ENCODE results near the gene CMPK2. TPM values are rescaled to one million over a fixed set of nuclear protein-coding genes. Genes with fewer than 3 reads are reported as not detected.

CMPK2 gene
- total and polyA plus RNA-seq, 9 of the 15 experiments (the other 6 are each of a cell fraction or from before 2014, with no cell fraction given), result 2.6 to 10.5 (median 5.0) TPM

- TF ChIP-seq MTA1 (IDR thresholded peaks at IDR 0.05; ENCODE audit: borderline replicate concordance), result peak; percentile 89
- TF ChIP-seq U2AF1 (optimal IDR thresholded peaks at IDR 0.05; ENCODE audit: low read depth, low read length), result no peak
- no peak for TF ChIP-seq RBM15 (IDR thresholded peaks at IDR 0.05; ENCODE audit: insufficient read depth, low read length)
- peak; percentile 83 for TF ChIP-seq RREB1 (CRISPR knock-in tag; IDR thresholded peaks at IDR 0.05)
- peak; percentile 89 for TF ChIP-seq SMAD1 (IDR thresholded peaks at IDR 0.05; ENCODE audit: low read depth, low read length, partially characterized antibody)
- no peak for TF ChIP-seq ARID2 (IDR thresholded peaks at IDR 0.05)
- no peak for TF ChIP-seq ZNF778 (CRISPR knock-in tag; IDR thresholded peaks at IDR 0.05)
- TF ChIP-seq ZNF408 (CRISPR knock-in tag; IDR thresholded peaks at IDR 0.05; ENCODE audit: low read depth), result no peak
- no peak for TF ChIP-seq TFE3 (CRISPR knock-in tag; IDR thresholded peaks at IDR 0.05)
- no peak for TF ChIP-seq SRSF3 (IDR thresholded peaks at IDR 0.05; ENCODE audit: insufficient read depth, low read length)
- no peak for TF ChIP-seq ZC3H8 (IDR thresholded peaks at IDR 0.05)
- TF ChIP-seq SIX5 (IDR thresholded peaks at IDR 0.05; ENCODE audit: borderline replicate concordance in 1 of 2, insufficient read depth in 1 of 2, low read depth in 1 of 2, low read length in 2 of 2), result no peak; a peak in 1 of 4 replicates
- peak; percentile 85 for TF ChIP-seq EHMT2 (IDR thresholded peaks at IDR 0.05)
- no peak for TF ChIP-seq PHB (CRISPR knock-in tag; IDR thresholded peaks at IDR 0.05)
- peak; percentile 62 for TF ChIP-seq MAFG (tag; conservative IDR thresholded peaks at IDR 0.05)
- peak; percentile 89 for TF ChIP-seq HEY1 (CRISPR knock-in tag; IDR thresholded peaks at IDR 0.05; ENCODE audit: borderline replicate concordance)
- no peak for TF ChIP-seq ZC3H4 (CRISPR knock-in tag; IDR thresholded peaks at IDR 0.05; ENCODE audit: borderline replicate concordance)
- peak; percentile 92 for TF ChIP-seq RNF2 (IDR thresholded peaks at IDR 0.05)
- no peak for TF ChIP-seq E2F4 (CRISPR knock-in tag; IDR thresholded peaks at IDR 0.05; ENCODE audit: low read depth)
- peak; percentile 99 for TF ChIP-seq STAT5A (IDR thresholded peaks at IDR 0.05; ENCODE audit: borderline replicate concordance, low read length)
- no peak for TF ChIP-seq ZNF695 (CRISPR knock-in tag; IDR thresholded peaks at IDR 0.05)
- TF ChIP-seq GABPB2 (CRISPR knock-in tag; conservative IDR thresholded peaks at IDR 0.05), result no peak
Observed at GRCh38 chr2:6893876-6894482, 28.3 kb upstream of the CMPK2 start (continued).

Data from K562 (cell line).